HepG2 (cell line): ENCODE measurements around the gene METTL16. TPM values are rescaled to one million over a fixed set of nuclear protein-coding genes. Genes with fewer than 3 reads are reported as not detected.
A peak's percentile ranks its signal among the peaks of the same experiment; 100 is the strongest.

ENCODE experiments used
- ATAC-seq: fragments of 200-7000 bp; cut with Tn5 transposase; 3 replicates; pipeline ENCODE4 v1.9.1; 2020; ENCODE audit warnings: mild to moderate bottlenecking, moderate library complexity
- BruUV-seq: library from RNA; stranded (reverse); fragments of 400-500 nt; replicated peaks from 2 replicates; lab custom pipeline; 2021; lab: Mats Ljungman, UMichigan
- CTCF ChIA-PET: fragments of 300-600 bp; formaldehyde crosslinking; extraction: SDS; loops from one replicate; lab custom pipeline; 2021; ENCODE audit warnings: low total read pairs, inconsistent platforms, low intra/inter-chr PET ratio; lab: Yijun Ruan, JAX
- POLR2A ChIA-PET: fragments of 350-600 bp; sonication (Branson Sonifier 250); formaldehyde crosslinking; loops from one replicate; lab custom pipeline; 2020; ENCODE audit warnings: antibody characterized with exemption, inconsistent platforms; lab: Yijun Ruan, JAX
- DNase-seq: peaks from one replicate; pipeline ENCODE4 v3.0.0-alpha.2; 2015; ENCODE audit warnings: low spot score
- FAIRE-seq: peaks from 3 replicates; lab custom pipeline; 2011; peaks lifted over from hg19 to GRCh38; lab: Jason Lieb, UNC
- H2AFZ ChIP-seq: one replicate; pipeline ENCODE4 v1.6.1; 2011; ENCODE audit warnings: low read length, inconsistent platforms
- H3K27ac ChIP-seq: fragments of 300-600 bp; 3 replicates; pipeline ENCODE4 v1.8.0; 2011; ENCODE audit warnings: mixed run types, mild to moderate bottlenecking, mixed read lengths, low read length, inconsistent platforms; ENCODE audit not compliant: insufficient read depth; ENCODE audit errors: extremely low read length
- H3K27me3 ChIP-seq, 2 experiments: fragments of 200-600 bp in 1 of 2; 2 replicates in 1 of 2; 3 replicates in 1 of 2; pipeline versions ENCODE4 v1.6.0 to v1.8.0; 2011; ENCODE audit warnings: low read length in 2 of 2, mild to moderate bottlenecking in 2 of 2, moderate library complexity in 2 of 2, inconsistent platforms in 1 of 2; ENCODE audit not compliant: insufficient read depth in 2 of 2, control insufficient read depth in 1 of 2
- H3K36me3 ChIP-seq, 2 experiments: fragments of 200-600 bp in 1 of 2; replicated peaks in 1 of 2; 2 replicates in 1 of 2; 3 replicates in 1 of 2; pipeline versions ENCODE4 v1.5.1 to v1.8.0; 2011; ENCODE audit warnings: low read length in 2 of 2, inconsistent platforms in 1 of 2; ENCODE audit not compliant: insufficient read depth in 2 of 2, control insufficient read depth in 1 of 2
- H3K4me1 ChIP-seq: 2 replicates; pipeline ENCODE4 v1.5.1; 2012; ENCODE audit warnings: low read length, inconsistent platforms; ENCODE audit not compliant: insufficient read depth
- H3K4me2 ChIP-seq: 2 replicates; pipeline ENCODE4 v1.6.0; 2011; ENCODE audit warnings: low read depth, low read length, inconsistent platforms
- H3K4me3 ChIP-seq, 3 experiments: fragments of 200-600 bp in 1 of 3; sonication (generic), shearing (Covaris generic) in 1 of 3; replicated peaks in 1 of 3; 2 replicates each; pipeline ENCODE4 v1.5.1; 2011 to 2016; ENCODE audit warnings: low read length in 3 of 3, inconsistent platforms in 2 of 3, low read depth in 2 of 3, mild to moderate bottlenecking in 2 of 3, control low read depth in 1 of 3, mixed read lengths in 1 of 3; ENCODE audit not compliant: insufficient read depth in 1 of 3
- H3K79me2 ChIP-seq: one replicate; pipeline ENCODE4 v1.6.1; 2011; ENCODE audit warnings: low read length, inconsistent platforms; ENCODE audit not compliant: insufficient read depth
- H3K9ac ChIP-seq: 2 replicates; pipeline ENCODE4 v1.6.0; 2011; ENCODE audit warnings: mild to moderate bottlenecking, low read depth, low read length, inconsistent platforms; ENCODE audit not compliant: insufficient read depth
- H3K9me3 ChIP-seq: 2 replicates; pipeline ENCODE4 v1.5.1; 2012; ENCODE audit warnings: mild to moderate bottlenecking, low read length
- H4K20me1 ChIP-seq: 2 replicates; pipeline ENCODE4 v1.6.0; 2011; ENCODE audit warnings: inconsistent platforms, mild to moderate bottlenecking, low read length, moderate library complexity; ENCODE audit not compliant: insufficient read depth
- DMAP1 ChIP-seq: IDR thresholded peaks from 2 replicates; pipeline ENCODE4 v1.6.1; 2016
- FOXK2 ChIP-seq: fragments of 450-650 bp; IDR thresholded peaks from 2 replicates; pipeline ENCODE4 v1.6.1; 2016
- HHEX ChIP-seq: IDR thresholded peaks from 2 replicates; pipeline ENCODE4 v1.6.1; 2016; ENCODE audit warnings: control low read depth
- KLF13 ChIP-seq: sonication (generic); formaldehyde crosslinking; IDR thresholded peaks from 2 replicates; pipeline ENCODE4 v1.4.0; 2020; ENCODE audit warnings: mild to moderate bottlenecking, missing genetic modification reagents
- MXI1 ChIP-seq: IDR thresholded peaks from 3 replicates; pipeline ENCODE4 v1.6.1; 2012; ENCODE audit warnings: low read depth, low read length, inconsistent platforms, borderline replicate concordance
- NKX3-1 ChIP-seq: sonication (generic); formaldehyde crosslinking; IDR thresholded peaks from 2 replicates; pipeline ENCODE4 v1.5.0; 2020; ENCODE audit warnings: missing genetic modification reagents
- TOPORS ChIP-seq: sonication (generic); formaldehyde crosslinking; IDR thresholded peaks from 2 replicates; pipeline ENCODE4 v1.8.0; 2023; ENCODE audit warnings: mild to moderate bottlenecking, missing genetic modification reagents
- ZNF17 ChIP-seq: sonication (generic); formaldehyde crosslinking; IDR thresholded peaks from 2 replicates; pipeline ENCODE4 v1.5.0; 2020; ENCODE audit warnings: mild to moderate bottlenecking, missing genetic modification reagents
- ZNF451 ChIP-seq: sonication (generic); formaldehyde crosslinking; IDR thresholded peaks from 2 replicates; pipeline ENCODE4 v1.5.0; 2020; ENCODE audit warnings: mild to moderate bottlenecking, missing genetic modification reagents
- ZNF563 ChIP-seq: sonication (generic); formaldehyde crosslinking; IDR thresholded peaks from 2 replicates; pipeline ENCODE4 v1.8.0; 2022; ENCODE audit warnings: mild to moderate bottlenecking, moderate library complexity, missing genetic modification reagents
- ZNF777 ChIP-seq: sonication (generic); formaldehyde crosslinking; IDR thresholded peaks from 2 replicates; pipeline ENCODE4 v1.4.0; 2020; ENCODE audit warnings: missing genetic modification reagents
- WGBS: methylation state at CpG from one replicate; pipeline ENCODE4 v1.1.6; 2017; ENCODE audit warnings: low lambda C conversion rate; 5-methylcytosine and 5-hydroxymethylcytosine counted together
- in situ Hi-C: cut with HindIII; loops from 2 replicates; pipeline ENCODE4 v1.10.0; 2017; ENCODE audit warnings: low pct_unique_long_range_greater_than_20kb; ENCODE audit not compliant: extremely low pct_ligation_motif_present
- intact Hi-C: fragments of 100-400 bp; cut with micrococcal nuclease; formaldehyde crosslinking; loops from one replicate; pipeline ENCODE4 v1.10.0; 2022; ENCODE audit not compliant: unreplicated experiment
- polyA plus RNA-seq, 8 experiments: library from polyadenylated mRNA; depleted of rRNA in 3 of 8; stranded (reverse) in 7 of 8; unstranded in 1 of 8; fragments of >200 nt; fragmentation: Illumina TruSeq in 4 of 8; extraction: Trizol in 4 of 8; gene quantifications; 2 replicates each; pipeline versions ENCODE4 v1.2.1 to v1.2.3, GENCODE V29; 2011 to 2016; ENCODE audit warnings: low read depth in 4 of 8, missing spikeins in 1 of 8, mixed read lengths in 1 of 8; ENCODE audit not compliant: insufficient read depth in 1 of 8
- total RNA-seq, 5 experiments: library from RNA; depleted of rRNA; stranded (reverse); fragments of >200 nt; fragmentation: Illumina TruSeq; extraction: Trizol; gene quantifications; 2 replicates each; pipeline ENCODE4 v1.2.3, GENCODE V29; 2016; ENCODE audit warnings: low read depth in 1 of 5
- TF ChIP-seq, protein P1 (sequence below): conservative IDR thresholded peaks from 2 replicates; pipeline ENCODE4 v1.6.1; 2018; ENCODE audit warnings: missing genetic modification reagents
- TF ChIP-seq, protein P2 (sequence below): IDR thresholded peaks from 2 replicates; pipeline ENCODE4 v1.6.1; 2016; ENCODE audit warnings: control low read depth
- TF ChIP-seq, protein P3 (sequence below): sonication (generic); formaldehyde crosslinking; IDR thresholded peaks from 2 replicates; pipeline ENCODE4 v1.5.0; 2020; ENCODE audit warnings: mild to moderate bottlenecking, missing genetic modification reagents

METTL16 gene
- total and polyA plus RNA-seq, 2 of the 13 experiments (the other 11 are each of a cell fraction or from before 2014, with no cell fraction given), result 11.6 to 18.5 TPM

DNA sequence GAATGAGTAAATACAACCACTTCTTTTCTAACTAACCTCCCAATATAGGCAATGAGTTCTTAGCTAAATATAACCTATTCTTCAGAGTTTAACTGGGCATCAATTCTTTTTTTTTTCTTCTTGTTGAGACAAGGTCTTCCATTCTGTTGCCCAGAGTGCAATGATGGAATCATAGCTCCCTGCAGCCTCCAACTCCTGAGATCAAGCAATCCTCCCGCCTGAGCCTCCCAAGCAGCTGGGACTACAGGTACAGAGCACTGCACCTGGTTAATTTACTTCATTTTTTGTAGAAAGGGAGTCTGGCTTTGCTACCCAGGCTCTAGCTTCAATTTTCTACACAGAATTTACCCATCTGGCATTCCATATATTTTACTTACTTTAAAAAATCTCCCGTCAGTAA, 1.1 kb downstream of the METTL16 start:
- BruUV-seq, result no TSS peak
- intact Hi-C loops, result loop anchor here (10.0 kb wide), 1 partner anchor 164 kb away; no protein-coding TSS in a partner anchor

DNA sequence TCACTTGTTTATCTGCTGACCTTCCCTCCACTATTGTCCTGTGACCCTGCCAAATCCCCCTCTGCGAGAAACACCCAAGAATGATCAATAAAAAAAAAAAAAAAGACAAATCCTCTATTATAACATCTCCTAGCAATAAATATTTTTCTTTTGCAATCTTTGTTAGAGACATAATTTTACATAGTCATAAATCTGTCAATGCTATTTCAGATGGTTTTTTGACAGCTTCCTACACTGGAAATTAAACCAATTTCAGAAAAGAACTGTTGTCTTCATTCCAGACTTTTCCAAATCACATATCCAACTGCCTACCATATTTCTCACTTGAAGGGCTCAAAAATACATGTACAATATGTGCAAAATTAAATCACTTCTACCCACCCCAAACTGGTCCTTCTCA, 3.7 kb downstream of the METTL16 start:
- Histone ChIP-seq H3K27ac (no peak overlapping the region), H3K4me1 (peaks cover 38% of the 10 kb centered on the region), H3K36me3 (no peaks in the 10 kb centered on the region), H4K20me1 (peaks cover 3% of the 10 kb centered on the region; the same call in 1 of the 2 replicates), H3K9me3 (no peaks in the 10 kb centered on the region), H3K4me2 (no peak overlapping the region), H3K4me3 (no peak overlapping the region), H3K9ac (no peak overlapping the region), H3K27me3 (no peaks in the 10 kb centered on the region; a peak in 1 of 5 replicates), H2AFZ (no peak overlapping the region), H3K79me2 (peaks cover 64% of the 10 kb centered on the region)
- no TSS peak for BruUV-seq
- DNase-seq, result no peak
- WGBS, result 48% methylated on average over 1 of the region's 1 CpG
- POLR2A ChIA-PET, result no interaction called here
- no peak for ATAC-seq
- CTCF ChIA-PET, result no interaction called here
- FAIRE-seq, result no peak
- intact Hi-C loops, result no loop called here
- in situ Hi-C loops, result no loop called here
- TF ChIP-seq ZNF451 (CRISPR knock-in tag), result no peak
- no peak for TF ChIP-seq MXI1
- no peak for TF ChIP-seq DMAP1
- no peak for TF ChIP-seq ZNF563 (CRISPR knock-in tag)
- TF ChIP-seq ZNF17 (CRISPR knock-in tag), result no peak
- no peak for TF ChIP-seq TOPORS (CRISPR knock-in tag)
- TF ChIP-seq NKX3-1 (CRISPR knock-in tag), result no peak
- TF ChIP-seq, protein P1, sequence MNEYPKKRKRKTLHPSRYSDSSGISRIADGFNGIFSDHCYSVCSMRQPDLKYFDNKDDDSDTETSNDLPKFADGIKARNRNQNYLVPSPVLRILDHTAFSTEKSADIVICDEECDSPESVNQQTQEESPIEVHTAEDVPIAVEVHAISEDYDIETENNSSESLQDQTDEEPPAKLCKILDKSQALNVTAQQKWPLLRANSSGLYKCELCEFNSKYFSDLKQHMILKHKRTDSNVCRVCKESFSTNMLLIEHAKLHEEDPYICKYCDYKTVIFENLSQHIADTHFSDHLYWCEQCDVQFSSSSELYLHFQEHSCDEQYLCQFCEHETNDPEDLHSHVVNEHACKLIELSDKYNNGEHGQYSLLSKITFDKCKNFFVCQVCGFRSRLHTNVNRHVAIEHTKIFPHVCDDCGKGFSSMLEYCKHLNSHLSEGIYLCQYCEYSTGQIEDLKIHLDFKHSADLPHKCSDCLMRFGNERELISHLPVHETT (CRISPR knock-in tag), result no peak
- TF ChIP-seq, protein P2, sequence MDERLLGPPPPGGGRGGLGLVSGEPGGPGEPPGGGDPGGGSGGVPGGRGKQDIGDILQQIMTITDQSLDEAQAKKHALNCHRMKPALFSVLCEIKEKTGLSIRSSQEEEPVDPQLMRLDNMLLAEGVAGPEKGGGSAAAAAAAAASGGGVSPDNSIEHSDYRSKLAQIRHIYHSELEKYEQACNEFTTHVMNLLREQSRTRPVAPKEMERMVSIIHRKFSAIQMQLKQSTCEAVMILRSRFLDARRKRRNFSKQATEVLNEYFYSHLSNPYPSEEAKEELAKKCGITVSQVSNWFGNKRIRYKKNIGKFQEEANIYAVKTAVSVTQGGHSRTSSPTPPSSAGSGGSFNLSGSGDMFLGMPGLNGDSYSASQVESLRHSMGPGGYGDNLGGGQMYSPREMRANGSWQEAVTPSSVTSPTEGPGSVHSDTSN, result no peak
- no peak for TF ChIP-seq HHEX (CRISPR knock-in tag)
- TF ChIP-seq FOXK2, result no peak
- no peak for TF ChIP-seq KLF13

More for the DNA sequence above, 1.1 kb downstream of the METTL16 start:
- Histone ChIP-seq H3K36me3 (no peaks in the 10 kb centered on the region), H3K4me1 (peaks cover 42% of the 10 kb centered on the region), H3K9me3 (no peaks in the 10 kb centered on the region), H3K27ac (peak overlapping the region; percentile 91), H3K79me2 (peaks cover 40% of the 10 kb centered on the region), H2AFZ (no peak overlapping the region), H3K9ac (peak overlapping the region; percentile 88), H3K27me3 (no peaks in the 10 kb centered on the region; a peak in 1 of 5 replicates), H4K20me1 (0 out of 2 replicates have a peak, but pooled peaks cover 2% of the 10 kb centered on the region), H3K4me2 (peak overlapping the region; percentile 63), H3K4me3 (peak overlapping the region; percentile 70 to 88 (median 76))
- ChIA-PET CTCF (no interaction called here), POLR2A (interaction anchor here (0.6 to 2.4 kb wide), 6 partner anchors 11 to 199 kb away, joined by 3 to 12 read pairs (median 5); no protein-coding TSS in a partner anchor)
- FAIRE-seq (no peak), DNase-seq (no peak), ATAC-seq (no peak)
- in situ Hi-C loops, result no loop called here
- WGBS, result 30% methylated on average over 2 of the region's 2 CpGs
- TF ChIP-seq, protein P3, sequence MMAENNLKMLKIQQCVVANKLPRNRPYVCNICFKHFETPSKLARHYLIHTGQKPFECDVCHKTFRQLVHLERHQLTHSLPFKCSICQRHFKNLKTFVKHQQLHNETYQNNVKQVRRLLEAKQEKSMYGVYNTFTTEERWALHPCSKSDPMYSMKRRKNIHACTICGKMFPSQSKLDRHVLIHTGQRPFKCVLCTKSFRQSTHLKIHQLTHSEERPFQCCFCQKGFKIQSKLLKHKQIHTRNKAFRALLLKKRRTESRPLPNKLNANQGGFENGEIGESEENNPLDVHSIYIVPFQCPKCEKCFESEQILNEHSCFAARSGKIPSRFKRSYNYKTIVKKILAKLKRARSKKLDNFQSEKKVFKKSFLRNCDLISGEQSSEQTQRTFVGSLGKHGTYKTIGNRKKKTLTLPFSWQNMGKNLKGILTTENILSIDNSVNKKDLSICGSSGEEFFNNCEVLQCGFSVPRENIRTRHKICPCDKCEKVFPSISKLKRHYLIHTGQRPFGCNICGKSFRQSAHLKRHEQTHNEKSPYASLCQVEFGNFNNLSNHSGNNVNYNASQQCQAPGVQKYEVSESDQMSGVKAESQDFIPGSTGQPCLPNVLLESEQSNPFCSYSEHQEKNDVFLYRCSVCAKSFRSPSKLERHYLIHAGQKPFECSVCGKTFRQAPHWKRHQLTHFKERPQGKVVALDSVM (CRISPR knock-in tag), result peak; percentile 95
- no peak for TF ChIP-seq ZNF777 (CRISPR knock-in tag)
